CD4-positive, alpha-beta T cell treated with Interleukin-4 for 1 hour (primary cell): ENCODE data around the gene BCL2A1.
"Not testable (repeated sequence)": the region's sequence is repeated elsewhere in the genome, so short reads cannot be mapped to it uniquely, and the experiment has no call there.

Experiments used
- DNase-seq, 2 donors: peaks; one replicate each; pipeline ENCODE4 v3.0.0-alpha.2; 2020 to 2022

Gene BCL2A1

DNA sequence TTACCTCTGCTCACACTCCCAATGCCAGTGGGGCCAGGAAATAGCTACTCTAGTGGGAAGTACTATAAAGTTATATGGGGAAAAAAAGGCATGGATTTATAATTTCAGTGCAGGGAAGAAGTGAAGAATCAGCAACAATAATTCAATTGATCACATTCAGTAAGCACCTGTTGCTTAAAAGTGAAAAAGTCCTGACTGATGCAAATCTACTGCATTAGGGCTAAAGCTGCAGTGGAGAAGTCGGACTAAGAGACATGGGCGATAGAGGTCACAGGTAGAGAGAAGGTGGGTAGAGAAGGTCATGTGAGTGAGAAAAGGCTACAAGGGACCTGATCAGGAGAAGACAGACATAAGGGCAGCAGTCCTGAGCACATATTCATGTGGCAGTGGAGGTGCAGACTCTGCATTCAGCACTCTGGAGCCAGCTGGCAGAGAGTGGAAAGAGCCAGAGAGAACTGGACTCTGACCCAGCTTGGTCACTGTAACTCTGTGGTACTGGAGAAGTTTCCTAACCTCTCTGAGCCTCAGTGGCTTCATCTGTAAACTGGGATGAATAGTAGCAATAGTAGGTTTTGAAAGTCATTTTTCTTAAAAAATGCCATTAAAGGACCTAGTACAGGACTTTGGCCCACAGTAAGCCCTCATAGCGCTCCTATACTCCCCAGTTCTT is 17.6 kb upstream of the BCL2A1 start:
- DNase-seq = no peak

DNA sequence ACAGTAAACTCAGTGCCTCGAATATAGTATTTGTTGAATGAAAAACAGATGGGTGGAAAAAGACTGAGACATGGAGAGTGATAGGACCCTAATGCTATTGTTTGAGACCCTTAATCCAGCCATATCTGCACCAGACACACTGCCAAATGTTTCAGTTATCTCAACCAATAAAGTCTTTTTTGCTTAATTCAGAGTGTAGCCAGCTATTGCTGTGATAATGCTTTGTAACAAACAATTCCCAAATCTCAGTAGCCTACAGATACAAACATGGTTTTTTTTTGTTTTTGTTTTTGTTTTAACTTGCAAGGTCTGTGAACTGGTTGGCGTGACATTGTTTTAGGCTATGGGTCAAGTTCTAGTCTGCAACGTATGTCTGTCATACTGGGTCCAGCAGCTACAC is 17.0 kb upstream of the BCL2A1 start:
- no peak for DNase-seq

DNA sequence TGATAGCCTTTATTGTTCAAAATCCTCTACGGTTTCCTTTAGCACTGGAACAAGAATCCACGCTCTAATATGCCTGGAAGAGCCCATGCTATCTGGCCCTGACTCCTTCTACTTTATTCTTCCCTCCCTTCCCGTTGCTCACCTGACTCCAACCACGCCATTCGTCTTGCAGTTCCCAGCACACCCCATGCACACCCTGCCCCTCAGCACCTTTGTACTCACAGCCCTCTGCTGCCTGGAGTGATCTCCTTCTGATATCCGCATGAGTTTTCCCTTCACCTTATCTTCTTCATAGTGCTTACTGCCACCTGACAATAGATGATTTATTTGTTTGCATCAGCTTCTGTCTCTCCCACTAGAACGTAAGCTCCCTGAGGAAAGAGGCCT is 16.6 kb upstream of the BCL2A1 start:
- no peak for DNase-seq

GRCh38 chr15:79981831-79982455 is 10.9 kb upstream of the BCL2A1 start:
- DNase-seq = no peak

DNA sequence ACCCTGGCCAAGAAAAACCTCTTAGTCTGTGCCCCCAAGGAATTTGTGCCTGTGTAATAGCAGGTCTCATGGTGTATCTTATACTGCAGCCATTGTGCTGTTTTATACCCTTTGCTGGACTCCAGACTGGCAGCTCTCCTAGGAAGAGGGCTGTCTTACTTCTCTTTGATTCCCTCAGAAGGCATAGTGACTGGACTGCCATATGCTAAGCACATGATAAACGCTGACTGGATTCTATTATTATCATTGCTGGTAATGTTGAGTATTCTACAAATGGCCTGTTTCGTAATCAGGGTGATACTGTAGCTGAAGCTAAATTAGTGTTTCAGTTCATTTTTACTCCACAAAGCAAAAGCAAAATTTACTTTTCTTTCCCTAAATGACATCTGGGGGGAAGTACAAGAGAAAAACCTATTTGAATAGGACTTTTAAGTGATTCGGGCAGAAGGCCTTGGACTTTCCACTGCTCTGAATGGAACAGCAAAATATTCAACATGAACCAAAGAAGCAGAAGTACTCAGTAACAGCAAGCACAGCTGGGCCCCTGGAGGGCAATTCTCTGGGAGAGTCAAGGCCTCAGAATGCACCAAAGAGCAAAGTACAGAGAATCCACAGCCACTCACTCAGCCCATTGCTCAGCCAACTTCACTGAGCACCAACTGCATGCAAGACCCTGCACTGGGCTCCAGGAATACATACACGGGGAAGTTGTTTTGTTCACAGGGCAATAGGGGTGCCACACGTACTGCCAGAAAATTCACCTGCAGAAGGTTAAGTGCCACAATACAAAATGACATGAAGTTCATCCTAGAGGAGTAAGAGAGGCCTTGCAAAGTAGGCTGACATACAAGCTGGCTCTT is 7.9 kb upstream of the BCL2A1 start:
- DNase-seq = peak in 1 of 2 donors; percentile 48

DNA sequence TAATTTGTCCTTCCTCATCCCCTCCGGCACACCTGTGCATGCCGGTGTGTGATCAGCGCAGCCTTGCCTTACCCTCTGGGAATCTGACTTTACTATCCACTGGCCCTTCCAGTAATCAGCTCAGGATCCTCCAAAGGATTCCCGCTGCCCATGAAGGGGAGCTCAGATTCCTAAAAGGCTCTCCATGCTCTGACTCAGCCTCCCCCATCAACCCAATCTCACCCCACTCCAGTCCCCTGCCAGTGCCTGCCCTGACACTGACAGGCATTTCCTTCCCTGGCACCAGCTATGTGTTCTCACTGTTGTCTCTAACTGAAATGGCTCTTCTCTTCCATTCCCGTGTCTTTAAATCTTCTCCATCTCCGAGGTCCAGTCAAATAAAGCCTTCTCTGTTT is 7.3 kb upstream of the BCL2A1 start:
- DNase-seq = no peak

DNA sequence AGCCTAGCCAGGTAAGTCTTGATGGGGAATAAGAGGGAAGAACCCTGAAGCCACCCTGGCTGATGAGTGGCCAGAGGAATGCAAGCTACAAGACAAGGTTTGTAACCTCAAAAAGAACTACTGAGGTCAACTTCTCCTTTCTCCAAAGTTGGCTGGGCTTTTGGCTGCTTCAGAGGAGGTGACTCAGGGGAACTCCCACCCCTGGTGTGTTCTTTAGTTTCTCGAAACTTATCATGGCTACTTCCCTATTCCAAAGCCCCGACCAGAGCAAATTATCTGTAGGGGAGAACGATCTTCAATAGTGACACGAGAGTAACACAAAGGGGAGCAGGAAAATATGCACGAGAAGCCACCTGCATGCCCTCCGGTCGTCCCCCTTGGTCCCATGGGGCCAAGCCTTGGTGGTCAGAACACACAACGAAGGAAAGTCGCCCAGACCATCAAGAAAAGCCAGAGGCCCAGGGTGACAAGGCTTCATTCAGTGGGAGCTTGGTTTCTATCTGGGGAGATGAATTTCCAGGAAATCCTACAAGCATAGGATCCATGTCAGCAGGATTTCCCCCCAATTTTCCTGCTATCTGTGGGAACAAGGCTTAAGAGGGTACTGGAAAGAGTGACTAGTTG is 6.5 kb upstream of the BCL2A1 start:
- peak in 1 of 2 donors; percentile 75 for DNase-seq

DNA sequence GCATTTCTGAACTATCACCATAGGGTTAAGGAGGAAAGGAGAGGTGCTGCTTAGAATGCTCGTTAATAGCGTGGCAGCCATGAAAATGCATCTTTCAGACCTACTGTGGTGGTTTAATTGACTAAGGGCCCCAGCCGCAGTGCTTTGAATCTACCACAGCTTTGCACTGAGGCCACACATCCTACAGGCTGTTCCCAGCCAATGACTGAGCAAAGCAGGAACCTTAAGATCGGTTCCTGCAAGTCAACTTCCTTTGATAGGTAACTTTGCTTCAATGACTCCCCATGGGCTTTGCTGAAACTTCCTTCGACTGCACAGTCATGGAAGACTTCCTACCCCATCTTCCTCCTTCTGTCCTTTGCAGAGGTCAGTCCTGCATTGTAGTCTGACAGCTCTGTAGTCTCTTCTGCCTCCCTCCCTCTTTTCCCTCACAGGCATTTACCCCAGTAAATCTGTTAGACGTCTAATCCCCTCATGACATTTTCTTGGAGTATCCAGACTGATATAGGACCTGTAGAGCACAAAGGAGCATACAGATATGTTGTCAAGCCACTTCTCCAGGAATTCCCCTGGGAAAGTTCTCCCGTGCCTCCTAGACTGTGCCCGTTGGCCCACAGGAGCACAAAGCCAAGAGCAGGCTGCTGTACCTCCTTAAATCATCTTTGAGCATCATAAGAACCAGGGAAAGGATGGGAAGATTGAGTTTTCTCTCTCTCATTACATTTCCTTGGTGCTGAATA is 2.6 kb upstream of the BCL2A1 start:
- no peak for DNase-seq

DNA sequence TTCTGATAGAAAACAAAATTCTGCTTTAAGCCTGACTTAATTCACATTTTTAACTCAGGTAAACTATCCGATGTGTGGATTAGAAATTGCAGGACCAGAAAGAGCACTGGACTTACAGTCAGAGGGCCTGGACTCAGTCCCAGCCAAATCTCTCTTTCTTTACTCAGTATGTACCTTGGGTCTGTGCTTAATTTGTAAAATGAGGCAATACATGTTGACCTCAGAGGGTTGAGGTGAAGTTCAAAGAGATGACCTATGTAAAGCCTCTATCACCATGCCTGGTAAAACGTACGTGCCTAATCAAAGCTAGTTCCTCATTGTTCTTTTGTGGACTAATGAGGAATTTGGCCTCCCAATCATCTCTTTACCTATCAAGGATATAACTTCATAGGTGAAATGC is 1.9 kb upstream of the BCL2A1 start:
- DNase-seq = no peak

DNA sequence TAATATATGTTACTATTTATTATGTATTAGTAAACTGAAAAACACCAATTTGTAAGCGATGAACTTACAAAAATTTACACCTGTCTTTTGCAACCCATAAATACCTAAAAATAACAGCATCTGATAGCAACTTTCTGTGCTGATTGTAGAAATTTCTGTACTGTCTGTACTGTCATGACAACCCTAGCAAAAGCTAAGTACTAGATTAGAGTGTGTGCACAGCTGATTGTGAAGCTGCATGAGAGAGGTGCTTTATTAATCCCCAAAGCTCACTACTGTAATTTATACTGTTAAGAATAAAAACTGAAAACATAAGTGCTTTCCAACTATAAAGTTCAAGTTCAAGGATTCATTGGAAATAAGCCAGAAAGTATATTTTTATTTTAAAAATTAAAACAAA is 815 bp downstream of the BCL2A1 start:
- no peak for DNase-seq

DNA sequence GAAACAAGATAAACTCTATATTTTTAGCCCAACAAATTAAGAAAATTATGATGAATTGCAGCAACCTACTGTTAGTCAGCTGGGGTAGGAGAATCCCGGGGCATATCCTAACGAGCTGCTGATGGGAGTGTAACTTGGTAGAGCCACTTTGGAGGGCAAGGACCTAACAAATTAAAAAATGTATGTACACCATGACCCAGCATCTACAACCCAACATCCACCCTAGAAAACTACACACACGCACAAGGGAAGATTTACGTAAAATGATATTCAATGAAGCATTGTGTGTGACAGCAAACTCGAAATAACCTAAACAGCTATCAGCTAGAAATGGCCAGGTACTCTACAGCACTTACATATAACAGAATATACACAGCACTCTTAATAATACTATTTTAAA is 1.9 kb downstream of the BCL2A1 start:
- DNase-seq = no peak

GRCh38 chr15:79967298-79968182 is 3.5 kb downstream of the BCL2A1 start:
- DNase-seq = no peak

GRCh38 chr15:79966634-79967297 is 4.2 kb downstream of the BCL2A1 start:
- DNase-seq = no peak

- peak in 1 of 2 donors; percentile 57 for DNase-seq
Measured at GRCh38 chr15:79965846-79966630, 5.0 kb downstream of the BCL2A1 start.

DNA sequence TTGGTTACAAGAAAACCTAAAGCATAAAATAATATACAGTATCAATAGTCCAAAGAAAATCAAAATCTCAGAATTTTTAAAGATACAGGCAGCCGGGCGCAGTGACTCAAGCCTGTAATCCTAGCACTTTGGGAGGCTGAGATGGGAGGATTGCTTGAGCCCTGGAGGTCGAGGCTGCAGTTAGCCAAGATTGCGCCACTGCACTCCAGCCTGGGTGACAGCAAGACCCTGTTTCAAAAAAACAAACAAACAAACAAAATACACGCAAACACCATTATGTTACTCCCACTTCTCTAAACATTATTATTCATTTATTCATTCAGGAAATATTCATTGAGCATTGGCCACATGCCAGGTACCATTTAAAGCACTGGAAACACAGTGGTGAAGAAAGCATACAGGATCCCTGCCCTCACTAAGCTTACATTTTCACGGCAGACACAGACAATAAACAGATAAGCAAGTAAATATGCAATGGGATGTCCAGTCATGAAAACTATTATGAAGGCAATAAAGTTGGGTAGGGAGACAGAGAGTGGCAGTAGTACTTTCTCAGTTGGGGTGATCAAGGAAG is 6.7 kb downstream of the BCL2A1 start:
- no peak for DNase-seq

- DNase-seq = not testable (repeated sequence)
Measured at GRCh38 chr15:79962921-79963320, 8.1 kb downstream of the BCL2A1 start.

- DNase-seq = peak in 1 of 2 donors; percentile 51
Measured at GRCh38 chr15:79962178-79962577, 8.8 kb downstream of the BCL2A1 start.

DNA sequence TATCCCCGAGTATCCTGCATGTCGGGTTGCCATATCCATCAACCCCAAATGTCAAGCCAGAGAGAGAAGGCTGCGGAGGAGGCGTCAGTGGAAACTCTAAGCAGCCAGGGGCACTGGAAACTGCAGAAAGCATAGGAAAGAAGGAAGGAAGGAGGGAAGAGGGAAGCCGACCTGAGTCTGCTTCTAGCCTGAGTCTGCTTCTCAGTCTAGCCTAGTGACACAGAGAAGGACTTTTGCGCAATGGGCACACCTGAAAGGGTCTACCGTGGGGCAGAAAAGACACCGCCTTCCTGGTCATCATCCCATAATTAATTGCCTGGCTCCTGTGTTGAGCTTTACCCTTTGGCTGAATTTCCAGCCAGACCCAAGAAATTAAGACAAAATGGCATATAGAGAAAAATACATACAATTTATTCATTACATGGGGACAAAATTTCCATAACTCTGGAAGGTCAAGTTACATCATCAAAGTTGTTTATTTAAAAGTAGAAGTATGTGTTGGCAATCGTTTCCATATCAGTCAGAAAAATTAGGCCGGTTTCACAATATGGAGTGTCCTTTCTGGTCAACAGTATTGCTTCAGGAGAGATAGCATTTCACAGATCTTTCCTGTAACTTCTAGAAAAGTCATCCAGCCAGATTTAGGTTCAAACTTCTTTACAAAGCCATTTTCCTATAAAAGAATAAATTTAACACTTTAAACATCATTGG is 10.3 kb downstream of the BCL2A1 start:
- no peak for DNase-seq

DNA sequence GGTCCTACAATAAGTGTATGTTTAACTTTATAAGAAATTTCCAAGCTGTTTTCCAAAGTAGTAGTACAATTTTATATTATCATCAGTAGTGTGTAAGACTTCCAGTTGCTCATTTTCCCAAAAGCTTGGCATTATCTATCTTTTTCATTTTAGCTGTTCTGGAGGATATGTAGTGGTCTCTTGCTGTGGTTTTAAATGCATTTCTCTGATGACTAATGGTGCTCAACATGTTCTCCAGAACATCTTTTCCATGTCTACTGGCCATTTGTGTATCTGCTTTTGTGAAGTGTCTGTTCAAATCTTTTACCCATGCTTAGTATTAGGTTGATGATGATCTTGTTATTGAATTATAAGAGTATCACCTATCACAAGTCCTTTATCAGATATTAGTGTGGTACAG is 13.3 kb downstream of the BCL2A1 start:
- DNase-seq = no peak
